Naive thymus-derived CD4-positive, alpha-beta T cell (primary cell): ENCODE measurements around the gene TMEM132C. TPM values are rescaled to one million over a fixed set of nuclear protein-coding genes. Genes with fewer than 3 reads are reported as not detected.

Source experiments
- ATAC-seq: fragments of 150-1000 bp; cut with Tn5 transposase; 2 replicates; pipeline ENCODE4 v1.10.0; 2021; ENCODE audit warnings: mild to moderate bottlenecking, moderate library complexity
- CTCF ChIA-PET: fragments of 350-600 bp; sonication (Branson Sonifier 250); formaldehyde crosslinking; loops from one replicate; lab custom pipeline; 2021; ENCODE audit warnings: antibody characterized with exemption; lab: Charles Lee
- POLR2A ChIA-PET: fragments of 350-600 bp; sonication (Branson Sonifier 250); formaldehyde crosslinking; loops from one replicate; lab custom pipeline; 2021; ENCODE audit warnings: antibody characterized with exemption, inconsistent platforms; lab: Charles Lee
- DNase-seq, 9 donors: peaks; one replicate each; pipeline versions ENCODE4 v3.0.0 to v3.0.0-alpha.2; 2020 to 2022; ENCODE audit warnings: mixed read lengths in 1 of 9
- H3K27ac ChIP-seq: one replicate; pipeline ENCODE4 v1.7.0; 2013; ENCODE audit warnings: mild to moderate bottlenecking, low read depth, low read length, moderate library complexity
- H3K27me3 ChIP-seq, 2 donors: one replicate each; pipeline ENCODE4 v1.7.0; 2013; ENCODE audit warnings: low read length in 2 of 2, mild to moderate bottlenecking in 2 of 2, moderate library complexity in 2 of 2; ENCODE audit not compliant: control insufficient read depth in 2 of 2, insufficient read depth in 2 of 2
- H3K36me3 ChIP-seq, 3 experiments: 1 replicate in 2 of 3; 2 replicates in 1 of 3; pipeline ENCODE4 v1.7.0; 2013; ENCODE audit warnings: low read length in 3 of 3, mild to moderate bottlenecking in 3 of 3, moderate library complexity in 1 of 3; ENCODE audit not compliant: insufficient read depth in 3 of 3, control insufficient read depth in 2 of 3
- H3K4me1 ChIP-seq, 2 donors: one replicate each; pipeline ENCODE4 v1.7.0; 2013; ENCODE audit warnings: low read length in 2 of 2, mild to moderate bottlenecking in 2 of 2, moderate library complexity in 1 of 2; ENCODE audit not compliant: control insufficient read depth in 2 of 2, insufficient read depth in 2 of 2
- H3K4me3 ChIP-seq: 2 replicates; pipeline ENCODE4 v1.7.0; 2013; ENCODE audit warnings: mild to moderate bottlenecking, low read length
- H3K9me3 ChIP-seq, 3 experiments: 1 replicate in 2 of 3; 2 replicates in 1 of 3; pipeline ENCODE4 v1.7.0; 2013; ENCODE audit warnings: low read length in 3 of 3; ENCODE audit not compliant: control insufficient read depth in 2 of 3
- H3K27ac Mint-ChIP-seq, 9 donors: one replicate each; pipeline ENCODE4 v1.8.0; 2020 to 2022; ENCODE audit warnings: mixed read lengths in 9 of 9, mild to moderate bottlenecking in 8 of 9, moderate library complexity in 5 of 9, inconsistent platforms in 2 of 9
- H3K27me3 Mint-ChIP-seq, 5 donors: one replicate each; pipeline ENCODE4 v1.8.0; 2021 to 2022; ENCODE audit warnings: mixed read lengths in 5 of 5, mild to moderate bottlenecking in 1 of 5
- H3K36me3 Mint-ChIP-seq, 5 donors: one replicate each; pipeline ENCODE4 v1.8.0; 2020 to 2022; ENCODE audit warnings: mixed read lengths in 5 of 5, mild to moderate bottlenecking in 3 of 5, inconsistent platforms in 1 of 5
- H3K4me1 Mint-ChIP-seq, 7 donors: one replicate each; pipeline ENCODE4 v1.8.0; 2020 to 2022; ENCODE audit warnings: mixed read lengths in 7 of 7, mild to moderate bottlenecking in 3 of 7, inconsistent platforms in 1 of 7
- H3K4me3 Mint-ChIP-seq, 10 donors: one replicate each; pipeline ENCODE4 v1.8.0; 2020 to 2022; ENCODE audit warnings: mild to moderate bottlenecking in 10 of 10, mixed read lengths in 10 of 10, moderate library complexity in 6 of 10, inconsistent platforms in 2 of 10
- H3K9me3 Mint-ChIP-seq, 11 donors: one replicate each; pipeline ENCODE4 v1.8.0; 2020 to 2022; ENCODE audit warnings: mixed read lengths in 11 of 11, mild to moderate bottlenecking in 4 of 11, inconsistent platforms in 1 of 11, moderate library complexity in 1 of 11
- intact Hi-C, 2 donors: fragments of 100-400 bp; cut with micrococcal nuclease; formaldehyde crosslinking; loops; one replicate each; pipeline ENCODE4 v1.15.1; 2023
- polyA plus RNA-seq, 2 donors: library from polyadenylated mRNA; unstranded; fragments of 300-500 nt; fragmentation: Illumina TruSeq; gene quantifications; one replicate each; pipeline ENCODE4 v1.2.3, GENCODE V29; 2021
- total RNA-seq, 6 experiments: library from RNA in 5 of 6; stranded (reverse) in 5 of 6; gene quantifications; 1 replicate in 5 of 6; 2 replicates in 1 of 6; pipeline ENCODE4 v1.2.3 and lab custom pipeline; 2021 to 2026

The TMEM132C gene
- total and polyA plus RNA-seq, 7 experiments from 2014 or later: not detected

GRCh38 chr12:128276471-128276870 lies 9.5 kb downstream of the TMEM132C start:
- no peaks in the 10 kb centered on the region for H3K4me1 ChIP-seq
- ChIA-PET POLR2A (no interaction called here), CTCF (no interaction called here)
- ATAC-seq: no peak
- no peak overlapping the region for H3K27ac ChIP-seq
- no peaks in the 10 kb centered on the region for H3K9me3 ChIP-seq
- peaks cover 0 to 4% (median 0%) of the 10 kb centered on the region in 5 donors for H3K36me3 Mint-ChIP-seq
- no peak overlapping the region for H3K4me3 Mint-ChIP-seq
- DNase-seq: no peak
- intact Hi-C loops: no loop called here
- no peaks in the 10 kb centered on the region for H3K27me3 ChIP-seq
- H3K27me3 Mint-ChIP-seq: peaks cover 0 to 15% (median 8%) of the 10 kb centered on the region in 5 donors
- no peaks in the 10 kb centered on the region for H3K4me1 Mint-ChIP-seq
- H3K27ac Mint-ChIP-seq: no peak overlapping the region
- no peaks in the 10 kb centered on the region for H3K36me3 ChIP-seq
- peaks cover 5 to 48% (median 17%) of the 10 kb centered on the region in 11 donors for H3K9me3 Mint-ChIP-seq
- H3K4me3 ChIP-seq: no peak overlapping the region

DNA sequence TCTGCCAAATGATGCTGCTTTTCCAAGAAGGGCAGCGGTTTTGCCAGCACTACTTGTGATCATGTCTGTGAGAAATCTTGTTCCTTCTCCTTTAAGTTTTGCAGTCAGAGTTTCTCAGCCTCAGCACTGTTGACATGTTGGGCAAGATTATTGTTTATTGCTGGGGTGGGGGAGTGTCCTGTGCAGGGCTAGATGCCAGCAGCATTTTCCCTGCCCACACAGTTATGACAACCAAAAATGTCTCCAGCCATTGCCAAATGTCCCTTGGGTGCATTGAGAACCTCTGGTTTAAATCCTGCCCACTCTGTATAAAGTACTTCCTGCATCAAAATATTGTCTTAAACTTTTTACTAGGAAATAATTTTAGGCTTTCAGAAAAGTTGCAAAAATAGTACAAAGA lies 20.0 kb downstream of the TMEM132C start:
- Mint-ChIP-seq H3K36me3 (no peaks in the 10 kb centered on the region), H3K9me3 (peaks cover 0 to 22% (median 6%) of the 10 kb centered on the region in 11 donors), H3K27me3 (peaks cover 0 to 9% (median 2%) of the 10 kb centered on the region in 5 donors), H3K4me3 (no peak overlapping the region), H3K4me1 (no peaks in the 10 kb centered on the region), H3K27ac (no peak overlapping the region)
- CTCF ChIA-PET: no interaction called here
- Histone ChIP-seq H3K36me3 (no peaks in the 10 kb centered on the region), H3K9me3 (no peaks in the 10 kb centered on the region), H3K27ac (no peak overlapping the region), H3K27me3 (no peaks in the 10 kb centered on the region), H3K4me3 (no peak overlapping the region), H3K4me1 (no peaks in the 10 kb centered on the region)
- intact Hi-C loops: no loop called here
- POLR2A ChIA-PET: no interaction called here
- DNase-seq (no peak), ATAC-seq (no peak)

GRCh38 chr12:128288357-128288756 lies 21.4 kb downstream of the TMEM132C start:
- ChIA-PET CTCF (no interaction called here), POLR2A (no interaction called here)
- Mint-ChIP-seq H3K36me3 (no peaks in the 10 kb centered on the region), H3K4me1 (no peaks in the 10 kb centered on the region), H3K27me3 (peaks cover 0 to 12% (median 5%) of the 10 kb centered on the region in 5 donors), H3K27ac (no peak overlapping the region), H3K9me3 (peaks cover 0 to 13% (median 4%) of the 10 kb centered on the region in 11 donors), H3K4me3 (no peak overlapping the region)
- no peaks in the 10 kb centered on the region for H3K9me3 ChIP-seq
- H3K27ac ChIP-seq: no peak overlapping the region
- H3K4me3 ChIP-seq: no peak overlapping the region
- H3K27me3 ChIP-seq: no peaks in the 10 kb centered on the region
- intact Hi-C loops: no loop called here
- H3K36me3 ChIP-seq: no peaks in the 10 kb centered on the region
- ATAC-seq (no peak), DNase-seq (no peak)
- no peaks in the 10 kb centered on the region for H3K4me1 ChIP-seq

- ChIA-PET CTCF (no interaction called here), POLR2A (no interaction called here)
- Histone ChIP-seq H3K4me3 (no peak overlapping the region), H3K27me3 (no peaks in the 10 kb centered on the region), H3K4me1 (no peaks in the 10 kb centered on the region), H3K9me3 (no peaks in the 10 kb centered on the region), H3K36me3 (no peaks in the 10 kb centered on the region), H3K27ac (no peak overlapping the region)
- no peaks in the 10 kb centered on the region for H3K4me1 Mint-ChIP-seq
- H3K27ac Mint-ChIP-seq: no peak overlapping the region
- peaks cover 0 to 12% (median 5%) of the 10 kb centered on the region in 5 donors for H3K27me3 Mint-ChIP-seq
- intact Hi-C loops: no loop called here
- no peaks in the 10 kb centered on the region for H3K36me3 Mint-ChIP-seq
- H3K9me3 Mint-ChIP-seq: peaks cover 0 to 7% (median 0%) of the 10 kb centered on the region in 11 donors
- ATAC-seq (no peak), DNase-seq (no peak)
- H3K4me3 Mint-ChIP-seq: no peak overlapping the region
Observed at GRCh38 chr12:128288896-128289295, 21.9 kb downstream of the TMEM132C start.

DNA sequence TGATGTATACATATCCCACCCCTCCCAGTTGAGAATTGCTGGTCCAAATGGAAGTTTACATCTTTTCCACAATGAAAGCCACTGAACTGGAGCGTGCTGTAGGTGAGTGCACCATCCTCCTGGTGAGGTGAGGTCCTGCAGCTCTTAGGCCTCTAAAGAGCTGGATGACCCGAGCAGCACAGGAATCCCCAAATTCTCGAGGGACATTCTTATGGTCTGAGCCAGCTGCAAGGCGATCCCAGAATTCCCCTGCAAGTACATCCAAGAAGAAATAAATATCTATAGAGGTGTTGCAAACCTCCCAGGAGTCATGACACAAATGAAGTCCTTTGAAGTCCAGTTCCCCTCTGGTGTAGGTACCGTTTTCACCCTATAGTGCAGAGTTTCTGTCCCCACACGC lies 24.0 kb downstream of the TMEM132C start:
- H3K4me3 ChIP-seq: no peak overlapping the region
- POLR2A ChIA-PET: no interaction called here
- H3K36me3 ChIP-seq: no peaks in the 10 kb centered on the region
- H3K27me3 Mint-ChIP-seq: peaks cover 0 to 15% (median 5%) of the 10 kb centered on the region in 5 donors
- CTCF ChIA-PET: no interaction called here
- no peak overlapping the region for H3K27ac ChIP-seq
- DNase-seq (no peak), ATAC-seq (no peak)
- no peaks in the 10 kb centered on the region for H3K9me3 ChIP-seq
- H3K27me3 ChIP-seq: no peaks in the 10 kb centered on the region
- H3K27ac Mint-ChIP-seq: no peak overlapping the region
- no peaks in the 10 kb centered on the region for H3K4me1 Mint-ChIP-seq
- no peaks in the 10 kb centered on the region for H3K36me3 Mint-ChIP-seq
- intact Hi-C loops: no loop called here
- no peak overlapping the region for H3K4me3 Mint-ChIP-seq
- H3K4me1 ChIP-seq: no peaks in the 10 kb centered on the region
- peaks cover 0 to 5% (median 0%) of the 10 kb centered on the region in 11 donors for H3K9me3 Mint-ChIP-seq

- Histone ChIP-seq H3K4me1 (no peaks in the 10 kb centered on the region), H3K4me3 (no peak overlapping the region), H3K9me3 (no peaks in the 10 kb centered on the region), H3K27me3 (no peaks in the 10 kb centered on the region), H3K27ac (no peak overlapping the region), H3K36me3 (no peaks in the 10 kb centered on the region)
- ChIA-PET CTCF (no interaction called here), POLR2A (no interaction called here)
- no peak for DNase-seq
- no peak overlapping the region for H3K4me3 Mint-ChIP-seq
- peaks cover 0 to 19% (median 2%) of the 10 kb centered on the region in 11 donors for H3K9me3 Mint-ChIP-seq
- peaks cover 0 to 11% (median 7%) of the 10 kb centered on the region in 5 donors for H3K27me3 Mint-ChIP-seq
- no peak overlapping the region for H3K27ac Mint-ChIP-seq
- intact Hi-C loops: no loop called here
- no peaks in the 10 kb centered on the region for H3K36me3 Mint-ChIP-seq
- H3K4me1 Mint-ChIP-seq: no peaks in the 10 kb centered on the region
- no peak for ATAC-seq
Observed at GRCh38 chr12:128298091-128298748, 31.2 kb downstream of the TMEM132C start.

DNA sequence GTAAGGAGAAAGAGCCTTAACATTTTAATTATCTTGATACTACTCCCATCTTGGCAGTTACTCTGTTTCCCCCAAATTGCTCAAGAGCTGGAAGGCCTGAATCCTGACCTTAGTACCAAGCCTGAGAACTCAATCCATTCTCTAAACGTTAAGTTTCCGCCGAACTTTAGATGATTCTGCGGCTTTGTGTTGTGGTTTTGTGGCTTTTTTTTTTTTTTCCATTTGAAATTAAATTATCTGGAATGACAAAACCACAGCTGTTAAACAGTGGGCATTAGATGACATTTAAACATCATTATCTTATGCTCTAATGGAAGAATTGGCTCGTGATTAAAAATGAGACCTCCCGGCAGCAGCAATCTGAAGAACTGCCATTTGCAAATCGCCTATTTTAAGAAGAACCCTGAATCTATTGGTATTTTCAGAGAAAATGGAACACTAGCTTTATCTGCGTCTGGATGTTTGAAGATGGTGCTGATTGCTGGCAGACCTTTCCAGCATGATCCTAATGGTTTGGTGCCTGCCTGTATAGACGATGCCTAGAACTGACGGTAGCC lies 38.4 kb downstream of the TMEM132C start:
- Mint-ChIP-seq H3K4me3 (no peak overlapping the region), H3K9me3 (peaks cover 0 to 15% (median 5%) of the 10 kb centered on the region in 11 donors), H3K27ac (no peak overlapping the region), H3K27me3 (no peaks in the 10 kb centered on the region), H3K36me3 (no peaks in the 10 kb centered on the region), H3K4me1 (no peaks in the 10 kb centered on the region)
- Histone ChIP-seq H3K27ac (no peak overlapping the region), H3K4me3 (no peak overlapping the region), H3K4me1 (no peaks in the 10 kb centered on the region), H3K36me3 (no peaks in the 10 kb centered on the region), H3K27me3 (no peaks in the 10 kb centered on the region), H3K9me3 (no peaks in the 10 kb centered on the region)
- ChIA-PET POLR2A (no interaction called here), CTCF (no interaction called here)
- ATAC-seq (no peak), DNase-seq (no peak)
- intact Hi-C loops: no loop called here
